HEK293 (cell line): ENCODE results near the gene MAPRE3.
A peak's percentile ranks its signal among the peaks of the same experiment; 100 is the strongest.

Source experiments
- CTCF ChIA-PET: fragments of 350-600 bp; formaldehyde crosslinking; extraction: SDS; loops from one replicate; lab custom pipeline; 2021; ENCODE audit warnings: antibody characterized with exemption; lab: Yijun Ruan, JAX
- POLR2A ChIA-PET: fragments of 300-600 bp; formaldehyde crosslinking; extraction: SDS; loops from one replicate; lab custom pipeline; 2020; ENCODE audit warnings: antibody characterized with exemption, inconsistent platforms; lab: Yijun Ruan, JAX
- H3K27ac ChIP-seq: fragments of 200-500 bp; sonication (Bioruptor generic); 2 replicates; pipeline ENCODE4 v1.5.1; 2014; ENCODE audit warnings: low read depth, low read length, control low read depth, inconsistent platforms; ENCODE audit errors: extremely low read depth
- H3K36me3 ChIP-seq, 2 experiments: fragments of 200-500 bp in 1 of 2; sonication (Bioruptor generic) in 1 of 2; 1 replicate in 1 of 2; 2 replicates in 1 of 2; pipeline ENCODE4 v1.5.1; 2014 to 2017; ENCODE audit warnings: inconsistent platforms in 2 of 2, low read length in 2 of 2; ENCODE audit not compliant: control insufficient read depth in 2 of 2, insufficient read depth in 1 of 2
- H3K4me1 ChIP-seq: fragments of 200-500 bp; sonication (Bioruptor generic); 2 replicates; pipeline ENCODE4 v1.5.1; 2014; ENCODE audit warnings: mild to moderate bottlenecking, low read length, inconsistent platforms; ENCODE audit not compliant: control insufficient read depth, insufficient read depth
- H3K4me3 ChIP-seq: 2 replicates; pipeline ENCODE4 v1.5.1; 2011; ENCODE audit warnings: low read depth, mild to moderate bottlenecking, control low read depth, low read length, moderate library complexity
- H3K9me3 ChIP-seq: fragments of 200-500 bp; sonication (Bioruptor generic); 2 replicates; pipeline ENCODE4 v1.5.1; 2014; ENCODE audit warnings: low read depth, low read length, inconsistent platforms; ENCODE audit not compliant: control insufficient read depth, insufficient read depth
- KLF16 ChIP-seq: fragments of 450-650 bp; formaldehyde crosslinking; IDR thresholded peaks from 2 replicates; pipeline ENCODE4 v1.5.1; 2017; ENCODE audit warnings: missing biosample characterization, missing genetic modification characterization
- SCRT1 ChIP-seq: fragments of 450-650 bp; formaldehyde crosslinking; IDR thresholded peaks from 2 replicates; pipeline ENCODE4 v1.5.1; 2016; ENCODE audit warnings: missing biosample characterization, missing genetic modification characterization, borderline replicate concordance
- SCRT2 ChIP-seq: fragments of 450-650 bp; formaldehyde crosslinking; IDR thresholded peaks from 2 replicates; pipeline ENCODE4 v1.5.1; 2016; ENCODE audit warnings: missing biosample characterization, missing genetic modification characterization
- ZBTB11 ChIP-seq: fragments of 450-650 bp; formaldehyde crosslinking; conservative IDR thresholded peaks from 2 replicates; pipeline ENCODE4 v1.5.1; 2016; ENCODE audit warnings: low read depth, missing biosample characterization, missing genetic modification characterization
- ZFP41 ChIP-seq: fragments of 450-650 bp; formaldehyde crosslinking; IDR thresholded peaks from 2 replicates; pipeline ENCODE4 v1.5.1; 2016; ENCODE audit warnings: missing biosample characterization, missing genetic modification characterization, borderline replicate concordance
- ZNF184 ChIP-seq: fragments of 450-650 bp; IDR thresholded peaks from 2 replicates; pipeline ENCODE4 v1.5.1; 2018; ENCODE audit warnings: missing biosample characterization, mild to moderate bottlenecking, missing genetic modification characterization
- ZNF311 ChIP-seq: fragments of 450-650 bp; formaldehyde crosslinking; IDR thresholded peaks from 2 replicates; pipeline ENCODE4 v1.5.1; 2017; ENCODE audit warnings: missing biosample characterization, missing genetic modification characterization, borderline replicate concordance
- ZNF707 ChIP-seq: fragments of 450-650 bp; formaldehyde crosslinking; IDR thresholded peaks from 2 replicates; pipeline ENCODE4 v1.5.1; 2016; ENCODE audit warnings: missing biosample characterization, missing genetic modification characterization
- ZNF76 ChIP-seq: fragments of 450-650 bp; formaldehyde crosslinking; IDR thresholded peaks from 2 replicates; pipeline ENCODE4; 2016; ENCODE audit warnings: low read depth, missing biosample characterization, missing genetic modification characterization, borderline replicate concordance
- ZNF776 ChIP-seq: fragments of 450-650 bp; formaldehyde crosslinking; IDR thresholded peaks from 2 replicates; pipeline ENCODE4 v1.5.0; 2017; ENCODE audit warnings: missing biosample characterization, missing genetic modification characterization, borderline replicate concordance
- ZSCAN16 ChIP-seq: fragments of 450-650 bp; formaldehyde crosslinking; IDR thresholded peaks from 2 replicates; pipeline ENCODE4 v1.5.1; 2016; ENCODE audit warnings: missing biosample characterization, missing genetic modification characterization
- TF ChIP-seq, protein P1 (sequence below): fragments of 450-650 bp; formaldehyde crosslinking; IDR thresholded peaks from 2 replicates; pipeline ENCODE4 v1.5.1; 2016; ENCODE audit warnings: missing biosample characterization, missing genetic modification characterization, borderline replicate concordance
- TF ChIP-seq, protein P2 (sequence below): fragments of 450-650 bp; formaldehyde crosslinking; IDR thresholded peaks from 2 replicates; pipeline ENCODE4 v1.5.1; 2016; ENCODE audit warnings: missing biosample characterization, missing genetic modification characterization

The MAPRE3 gene

DNA sequence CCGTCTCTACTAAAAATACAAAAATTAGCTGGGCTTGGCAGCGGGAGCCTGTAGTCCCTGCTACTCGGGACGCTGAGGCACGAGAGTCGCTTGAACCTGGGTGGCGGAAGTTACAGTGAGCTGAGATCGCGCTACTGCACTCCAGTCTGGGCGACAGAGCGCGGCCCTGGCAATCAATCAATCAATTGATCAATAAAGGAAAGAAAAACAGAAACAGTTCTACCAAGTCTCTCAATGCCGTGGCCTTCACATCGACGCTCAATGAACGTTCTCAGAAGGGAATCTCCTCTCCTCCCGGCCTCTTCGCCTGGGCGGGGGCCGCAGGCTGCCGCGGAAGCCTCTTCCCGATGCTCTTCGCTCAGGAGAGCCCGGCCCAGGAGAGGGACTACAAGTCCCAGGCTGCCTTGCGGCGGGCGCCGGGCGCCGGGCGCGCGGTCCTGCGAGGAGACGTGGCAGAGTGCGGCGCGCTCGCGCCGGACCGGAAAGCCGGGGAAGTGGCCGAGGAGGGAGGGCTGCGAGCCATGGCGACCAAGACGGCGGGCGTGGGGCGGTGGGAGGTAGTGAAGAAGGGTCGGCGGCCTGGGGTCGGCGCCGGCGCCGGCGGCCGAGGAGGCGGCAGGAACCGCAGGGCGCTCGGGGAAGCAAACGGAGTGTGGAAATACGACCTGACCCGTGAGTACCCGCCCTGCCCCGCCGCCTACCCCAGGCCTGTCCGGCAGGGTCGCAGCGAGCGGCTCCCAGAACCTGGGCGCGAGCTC is 62.2 kb downstream of the MAPRE3 start, which contains the start of gene TMEM214 (continued):
- TF ChIP-seq ZNF776 (tag by site-specific recombination) (no peak), ZBTB11 (tag by site-specific recombination) (peak; percentile 70), KLF16 (tag by site-specific recombination) (no peak), ZNF76 (tag by site-specific recombination) (peak; percentile 91), ZSCAN16 (no peak), ZNF184 (tag by site-specific recombination) (no peak)
- TF ChIP-seq, protein P1, sequence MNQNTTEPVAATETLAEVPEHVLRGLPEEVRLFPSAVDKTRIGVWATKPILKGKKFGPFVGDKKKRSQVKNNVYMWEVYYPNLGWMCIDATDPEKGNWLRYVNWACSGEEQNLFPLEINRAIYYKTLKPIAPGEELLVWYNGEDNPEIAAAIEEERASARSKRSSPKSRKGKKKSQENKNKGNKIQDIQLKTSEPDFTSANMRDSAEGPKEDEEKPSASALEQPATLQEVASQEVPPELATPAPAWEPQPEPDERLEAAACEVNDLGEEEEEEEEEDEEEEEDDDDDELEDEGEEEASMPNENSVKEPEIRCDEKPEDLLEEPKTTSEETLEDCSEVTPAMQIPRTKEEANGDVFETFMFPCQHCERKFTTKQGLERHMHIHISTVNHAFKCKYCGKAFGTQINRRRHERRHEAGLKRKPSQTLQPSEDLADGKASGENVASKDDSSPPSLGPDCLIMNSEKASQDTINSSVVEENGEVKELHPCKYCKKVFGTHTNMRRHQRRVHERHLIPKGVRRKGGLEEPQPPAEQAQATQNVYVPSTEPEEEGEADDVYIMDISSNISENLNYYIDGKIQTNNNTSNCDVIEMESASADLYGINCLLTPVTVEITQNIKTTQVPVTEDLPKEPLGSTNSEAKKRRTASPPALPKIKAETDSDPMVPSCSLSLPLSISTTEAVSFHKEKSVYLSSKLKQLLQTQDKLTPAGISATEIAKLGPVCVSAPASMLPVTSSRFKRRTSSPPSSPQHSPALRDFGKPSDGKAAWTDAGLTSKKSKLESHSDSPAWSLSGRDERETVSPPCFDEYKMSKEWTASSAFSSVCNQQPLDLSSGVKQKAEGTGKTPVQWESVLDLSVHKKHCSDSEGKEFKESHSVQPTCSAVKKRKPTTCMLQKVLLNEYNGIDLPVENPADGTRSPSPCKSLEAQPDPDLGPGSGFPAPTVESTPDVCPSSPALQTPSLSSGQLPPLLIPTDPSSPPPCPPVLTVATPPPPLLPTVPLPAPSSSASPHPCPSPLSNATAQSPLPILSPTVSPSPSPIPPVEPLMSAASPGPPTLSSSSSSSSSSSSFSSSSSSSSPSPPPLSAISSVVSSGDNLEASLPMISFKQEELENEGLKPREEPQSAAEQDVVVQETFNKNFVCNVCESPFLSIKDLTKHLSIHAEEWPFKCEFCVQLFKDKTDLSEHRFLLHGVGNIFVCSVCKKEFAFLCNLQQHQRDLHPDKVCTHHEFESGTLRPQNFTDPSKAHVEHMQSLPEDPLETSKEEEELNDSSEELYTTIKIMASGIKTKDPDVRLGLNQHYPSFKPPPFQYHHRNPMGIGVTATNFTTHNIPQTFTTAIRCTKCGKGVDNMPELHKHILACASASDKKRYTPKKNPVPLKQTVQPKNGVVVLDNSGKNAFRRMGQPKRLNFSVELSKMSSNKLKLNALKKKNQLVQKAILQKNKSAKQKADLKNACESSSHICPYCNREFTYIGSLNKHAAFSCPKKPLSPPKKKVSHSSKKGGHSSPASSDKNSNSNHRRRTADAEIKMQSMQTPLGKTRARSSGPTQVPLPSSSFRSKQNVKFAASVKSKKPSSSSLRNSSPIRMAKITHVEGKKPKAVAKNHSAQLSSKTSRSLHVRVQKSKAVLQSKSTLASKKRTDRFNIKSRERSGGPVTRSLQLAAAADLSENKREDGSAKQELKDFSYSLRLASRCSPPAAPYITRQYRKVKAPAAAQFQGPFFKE (tag by site-specific recombination) = no peak

DNA sequence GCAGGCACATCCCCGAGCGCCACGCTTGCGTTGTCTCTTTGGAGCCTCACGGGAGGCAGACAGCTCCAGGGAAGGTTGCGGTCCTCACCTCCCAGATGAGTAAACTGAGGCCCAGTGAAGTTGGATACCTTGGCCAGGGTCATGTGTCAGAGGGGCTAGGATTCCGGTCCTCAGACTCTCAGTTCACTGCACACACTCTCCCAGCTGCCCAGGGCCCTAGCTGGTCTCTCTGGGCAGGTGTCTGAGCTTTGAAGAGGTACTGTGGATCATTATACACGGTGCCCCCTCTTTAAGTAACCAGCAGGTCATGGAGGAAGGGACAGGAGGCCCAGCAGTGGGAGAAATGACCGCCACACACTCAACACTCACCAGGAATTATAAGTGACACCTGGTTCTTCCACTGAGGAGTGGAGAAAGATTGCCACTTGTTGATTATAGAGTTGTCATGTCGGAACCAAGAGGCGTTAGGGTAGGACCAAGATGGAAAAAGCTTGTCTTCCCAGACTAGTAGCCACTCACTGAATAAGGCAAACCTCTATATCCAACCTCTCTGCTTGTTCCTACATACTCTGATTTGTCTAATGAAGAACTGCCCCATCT is 62.9 kb downstream of the MAPRE3 start:
- Histone ChIP-seq H3K4me3 (peak overlapping the region; percentile 86), H3K27ac (peak overlapping the region; percentile 66; the same call in 1 of the 2 replicates), H3K4me1 (0 out of 2 replicates have a peak, but pooled peaks cover 5% of the 10 kb centered on the region)
- TF ChIP-seq ZNF707 (tag by site-specific recombination) (no peak), ZNF311 (tag by site-specific recombination) (no peak), SCRT1 (tag by site-specific recombination) (peak; percentile 81), SCRT2 (tag by site-specific recombination) (peak; percentile 95), ZFP41 (tag by site-specific recombination) (no peak)
- TF ChIP-seq, protein P2, sequence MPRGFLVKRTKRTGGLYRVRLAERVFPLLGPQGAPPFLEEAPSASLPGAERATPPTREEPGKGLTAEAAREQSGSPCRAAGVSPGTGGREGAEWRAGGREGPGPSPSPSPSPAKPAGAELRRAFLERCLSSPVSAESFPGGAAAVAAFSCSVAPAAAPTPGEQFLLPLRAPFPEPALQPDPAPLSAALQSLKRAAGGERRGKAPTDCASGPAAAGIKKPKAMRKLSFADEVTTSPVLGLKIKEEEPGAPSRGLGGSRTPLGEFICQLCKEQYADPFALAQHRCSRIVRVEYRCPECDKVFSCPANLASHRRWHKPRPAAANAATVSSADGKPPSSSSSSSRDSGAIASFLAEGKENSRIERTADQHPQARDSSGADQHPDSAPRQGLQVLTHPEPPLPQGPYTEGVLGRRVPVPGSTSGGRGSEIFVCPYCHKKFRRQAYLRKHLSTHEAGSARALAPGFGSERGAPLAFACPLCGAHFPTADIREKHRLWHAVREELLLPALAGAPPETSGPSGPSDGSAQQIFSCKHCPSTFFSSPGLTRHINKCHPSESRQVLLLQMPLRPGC = no peak
- TF ChIP-seq, all 188 proteins: peak for 2
- ChIA-PET POLR2A (interaction anchor here (0.5 to 4.4 kb wide), 7 partner anchors 10 to 1701 kb away, joined by 3 to 35 read pairs (median 6); partner anchors contain the start of genes AGBL5 and OST4), CTCF (interaction anchor here (1.0 to 2.0 kb wide), 4 partner anchors 17 to 269 kb away, joined by 3 to 7 read pairs (median 4); no protein-coding TSS in a partner anchor)
- H3K36me3 ChIP-seq = peaks cover 10 to 65% of the 10 kb centered on the region in 2 experiments
- no peaks in the 10 kb centered on the region for H3K9me3 ChIP-seq
